Activated effector memory CD4-positive, alpha-beta T cell treated with Interleukin-2 at 50 U/mL for 16 hours (primary cell): Measurements from ENCODE around the gene MIAT.
"Not testable (repeated sequence)": the region's sequence is repeated elsewhere in the genome, so short reads cannot be mapped to it uniquely, and the experiment has no call there.

ENCODE experiments used
- DNase-seq: peaks from one replicate; pipeline ENCODE4 v3.0.0-alpha.2; 2020

The MIAT gene

GRCh38 chr22:26700886-26701285 lies 43.5 kb downstream of the MIAT start:
- DNase-seq, result no peak

GRCh38 chr22:26701323-26701722 lies 43.9 kb downstream of the MIAT start:
- no peak for DNase-seq

DNA sequence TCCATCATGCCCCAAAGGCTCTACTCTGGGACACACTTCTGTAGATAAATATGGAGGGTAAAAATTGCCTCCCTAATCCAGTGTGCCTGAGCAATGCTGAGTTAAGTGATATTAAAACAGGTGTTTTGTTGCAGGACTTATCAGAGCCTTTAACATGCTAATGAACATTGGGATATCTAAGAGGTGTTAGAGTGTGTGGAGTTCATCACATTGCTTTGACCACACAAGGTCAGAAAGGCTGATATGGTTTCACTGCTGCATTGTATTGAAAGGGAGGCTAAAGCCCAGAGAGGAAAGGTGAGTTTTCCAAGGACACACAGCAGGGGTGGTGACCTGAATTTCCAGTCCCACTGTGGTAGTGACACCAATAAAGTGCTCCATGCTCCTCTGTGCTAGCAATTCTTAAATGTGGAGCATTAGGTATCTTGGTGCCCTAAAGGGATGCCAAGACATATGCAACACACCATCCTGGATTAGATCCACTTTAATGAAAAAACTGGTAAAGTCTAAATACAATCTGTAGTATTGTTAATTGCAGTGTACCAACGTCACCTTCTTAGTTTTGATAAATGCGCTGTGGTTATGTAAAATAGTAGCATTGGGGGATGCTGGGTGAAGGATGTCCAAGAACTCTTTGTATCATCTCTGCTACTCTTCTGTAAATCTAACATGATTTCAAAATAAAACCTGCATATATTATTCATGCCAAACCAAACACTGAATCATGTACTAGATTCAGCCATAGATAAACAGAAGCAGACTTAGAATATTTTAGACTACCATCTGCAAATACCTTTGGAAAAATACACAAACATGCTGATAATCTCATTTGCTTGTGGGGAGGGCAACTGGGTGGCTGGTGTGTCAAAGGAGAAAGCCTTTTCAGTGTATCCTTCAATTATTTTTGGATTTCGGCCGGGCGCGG lies 45.8 kb downstream of the MIAT start:
- DNase-seq, result no peak

GRCh38 chr22:26705379-26705778 lies 48.0 kb downstream of the MIAT start:
- DNase-seq, result not testable (repeated sequence)

- DNase-seq, result no peak
Measured at GRCh38 chr22:26707090-26707489, 49.7 kb downstream of the MIAT start.

- no peak for DNase-seq
Measured at GRCh38 chr22:26707581-26707980, 50.2 kb downstream of the MIAT start.

- no peak for DNase-seq
Measured at GRCh38 chr22:26708256-26709009, 51.0 kb downstream of the MIAT start.

- DNase-seq, result no peak
Measured at GRCh38 chr22:26709617-26710390, 52.4 kb downstream of the MIAT start.

DNA sequence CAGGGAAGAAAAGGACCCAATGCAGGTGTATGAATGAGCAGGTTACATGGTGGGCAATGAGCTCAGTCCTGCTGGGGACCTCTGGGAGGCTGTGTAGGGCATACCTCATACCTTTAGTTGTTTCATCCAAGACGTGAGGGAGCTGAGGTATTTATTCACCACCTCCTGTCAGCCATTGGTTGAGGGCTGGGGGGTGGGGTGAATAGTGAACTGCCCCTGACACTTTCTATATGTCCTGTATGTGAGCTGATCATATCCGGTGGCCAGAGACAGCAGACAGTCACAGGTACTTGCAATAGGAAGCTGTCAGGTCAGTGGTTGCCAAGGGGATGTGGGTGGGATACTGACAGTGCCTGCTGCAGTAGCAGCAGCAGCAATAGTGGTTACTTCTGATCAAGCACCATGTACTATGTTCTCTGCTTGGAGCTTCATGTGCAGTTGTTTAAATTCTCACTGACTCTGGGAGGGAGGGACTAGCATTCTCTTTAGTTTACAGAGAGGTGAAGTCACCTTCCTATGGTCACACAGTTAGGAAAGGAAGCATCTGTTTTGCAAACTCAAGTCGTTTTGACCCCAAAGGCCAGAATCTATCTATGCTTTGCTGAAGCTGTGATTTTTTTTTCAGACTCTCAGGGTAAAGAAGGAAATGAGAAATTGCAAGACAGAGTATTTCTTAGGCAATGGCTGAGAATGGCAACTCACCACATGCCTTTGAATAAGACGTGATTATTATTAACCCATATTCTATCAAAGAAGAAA lies 54.0 kb downstream of the MIAT start:
- no peak for DNase-seq

GRCh38 chr22:26712158-26712557 lies 54.8 kb downstream of the MIAT start:
- DNase-seq, result no peak

DNA sequence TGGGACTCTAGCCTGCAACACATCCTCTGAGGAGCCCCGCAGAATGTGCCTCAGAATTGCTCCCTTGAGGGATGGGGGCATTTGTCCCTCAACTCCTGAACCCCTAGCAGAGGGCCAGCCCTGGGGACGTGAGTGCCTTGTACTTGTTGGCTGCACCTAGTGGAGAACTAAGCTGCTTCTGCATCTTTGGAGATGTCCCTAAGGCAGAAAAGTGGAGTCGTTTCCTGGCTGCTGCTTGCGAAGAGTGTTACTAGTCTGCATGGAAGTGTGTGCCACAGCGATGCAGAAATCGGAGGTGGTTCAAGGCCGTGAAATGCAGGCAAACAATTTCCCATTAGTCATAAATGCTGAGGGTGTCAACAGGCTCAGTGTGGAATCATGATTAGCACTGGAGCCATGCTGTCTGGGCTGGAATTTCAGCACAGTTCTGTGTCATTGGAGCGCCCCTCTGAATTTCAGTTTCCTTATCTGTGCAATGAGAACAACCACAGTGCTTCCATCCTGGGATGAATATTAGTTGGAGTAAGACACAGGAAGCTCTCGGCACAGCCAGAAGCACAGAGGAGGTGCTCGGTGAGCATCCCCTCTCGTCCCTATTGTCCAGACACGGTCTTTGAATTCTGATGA lies 56.5 kb downstream of the MIAT start:
- DNase-seq, result no peak

- DNase-seq, result no peak
Measured at GRCh38 chr22:26714971-26715370, 57.6 kb downstream of the MIAT start.

DNA sequence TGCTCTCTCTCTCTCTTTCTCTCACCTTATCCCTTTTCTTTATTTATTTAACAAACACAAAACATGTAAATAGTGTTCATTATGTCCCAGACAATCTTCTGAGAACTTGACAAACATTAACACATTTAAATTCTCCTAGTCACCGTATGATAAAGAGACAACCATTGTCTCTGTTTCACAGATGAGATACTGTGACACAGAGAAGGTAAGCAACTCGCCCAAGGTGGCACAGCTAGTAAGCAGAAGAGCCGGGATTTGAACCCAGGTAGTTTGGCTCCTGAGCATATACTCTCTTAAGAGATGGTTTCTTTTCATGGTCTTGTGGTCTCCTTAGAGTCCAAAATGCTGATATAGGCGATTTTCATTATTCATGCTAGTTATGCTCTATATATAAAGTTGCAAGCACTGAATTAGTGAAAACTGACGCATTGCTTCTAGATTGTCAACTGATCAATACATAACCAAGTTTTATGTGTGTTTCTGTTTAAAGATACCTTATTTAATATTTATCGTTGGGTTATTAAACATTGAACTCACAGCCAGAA lies 58.1 kb downstream of the MIAT start:
- no peak for DNase-seq

GRCh38 chr22:26718488-26718887 lies 61.1 kb downstream of the MIAT start:
- DNase-seq, result no peak

DNA sequence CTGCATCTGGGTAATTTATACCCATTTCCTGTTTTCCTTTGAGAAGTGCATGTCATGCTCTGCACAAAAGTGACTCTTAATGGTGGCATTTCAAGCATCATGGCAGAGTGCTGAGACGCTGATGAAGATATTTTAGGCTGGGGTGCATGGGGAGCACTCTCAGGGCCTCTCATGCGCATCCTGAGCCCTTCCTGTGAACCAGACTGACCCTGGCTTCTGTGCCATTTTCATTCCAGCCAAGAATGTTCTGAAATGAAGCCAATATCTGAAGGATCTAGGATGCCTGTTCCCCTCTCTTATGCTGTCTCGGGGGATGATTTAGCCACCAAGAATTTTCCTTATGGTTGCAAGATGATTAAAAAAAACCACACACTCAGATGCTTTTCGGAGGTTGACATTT lies 61.5 kb downstream of the MIAT start:
- DNase-seq, result no peak

DNA sequence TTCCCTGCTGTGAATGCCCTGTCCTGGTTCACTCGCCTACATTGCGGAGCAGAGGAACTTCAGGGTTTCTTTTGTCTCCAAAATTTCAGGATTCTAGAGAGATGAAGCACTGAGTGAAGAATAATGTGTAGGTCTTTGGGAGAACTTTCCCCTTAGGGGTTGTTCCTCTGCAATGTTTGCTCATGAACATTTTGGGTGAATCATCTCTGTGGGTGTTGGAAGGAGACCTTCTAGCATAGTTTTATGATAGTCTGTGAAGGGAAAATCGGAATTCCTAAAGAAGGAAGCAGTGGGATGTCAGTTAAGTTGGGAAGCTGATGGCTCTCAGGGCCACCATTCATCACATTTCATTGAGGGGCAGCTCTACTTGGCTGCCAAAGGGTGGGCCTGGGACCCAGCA lies 64.8 kb downstream of the MIAT start:
- no peak for DNase-seq

DNA sequence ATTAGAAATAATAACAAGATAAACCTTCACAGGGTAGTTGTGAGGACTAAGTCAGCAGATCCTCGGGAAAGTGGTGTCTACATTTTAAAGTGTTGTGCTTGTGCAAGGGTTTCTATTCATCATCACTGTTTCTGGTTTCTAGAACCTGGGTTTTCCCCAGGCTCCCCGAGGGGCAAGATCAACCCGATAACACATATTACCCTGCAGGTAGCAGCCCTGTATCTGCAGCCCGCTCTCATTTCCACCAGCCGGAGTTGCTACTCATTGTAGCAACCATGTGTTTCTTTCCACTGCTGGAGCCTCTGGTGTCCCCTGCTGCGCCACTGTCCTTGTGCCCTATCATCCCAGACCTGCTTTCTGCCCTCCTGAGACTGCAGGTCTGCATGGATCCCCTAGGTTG lies 67.0 kb downstream of the MIAT start:
- DNase-seq, result no peak

GRCh38 chr22:26725012-26725676 lies 67.8 kb downstream of the MIAT start:
- no peak for DNase-seq
